Measurements from ENCODE around the gene SGCA. TPM values are rescaled to one million over a fixed set of nuclear protein-coding genes. Genes with fewer than 3 reads are reported as not detected.

SGCA gene
- total RNA-seq, 1 experiment from 2014 or later = not detected

DNA sequence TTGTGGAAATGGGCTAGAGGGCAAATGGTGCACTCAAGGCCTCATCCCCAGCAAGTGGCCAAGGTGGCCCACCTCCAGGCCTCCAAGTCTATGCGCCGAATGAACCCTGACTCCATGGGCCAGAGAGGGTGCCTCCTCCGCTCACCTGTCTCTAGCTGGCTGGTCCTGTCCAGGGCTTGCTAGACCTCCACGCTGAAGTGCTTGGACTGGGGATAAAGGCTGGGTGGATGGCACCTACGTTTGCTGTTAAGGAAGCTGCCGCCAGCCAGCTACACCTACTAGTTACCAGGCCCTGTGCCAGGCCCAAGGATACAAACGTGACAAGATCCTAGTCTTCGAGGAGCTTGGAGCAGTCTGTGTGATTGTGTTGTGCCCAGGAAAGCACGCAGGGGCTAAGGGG lies 739 bp upstream of the SGCA start:
- no peaks in the 10 kb centered on the region for H3F3A ChIP-seq (ENCODE audit: low read length, unreplicated experiment)
- no peaks in the 10 kb centered on the region for H3K36me3 ChIP-seq (ENCODE audit: low read depth, low read length)
- no peaks in the 10 kb centered on the region for H3K79me2 ChIP-seq (ENCODE audit: low read length)
- H3K9ac ChIP-seq (ENCODE audit: low read length) = no peak overlapping the region
- no TSS peak for BruUV-seq (replicated peaks)
- H3K9me2 ChIP-seq (replicated peaks; ENCODE audit: low read length) = no peaks in the 10 kb centered on the region
- TF ChIP-seq EZH2 (IDR thresholded peaks at IDR 0.05; ENCODE audit: low read length, unreplicated experiment) (no peak), EZH2phosphoT487 (IDR thresholded peaks at IDR 0.05; ENCODE audit: borderline replicate concordance, low read length) (no peak), CTCF (conservative IDR thresholded peaks at IDR 0.05; ENCODE audit: low read depth, low read length) (no peak)
- no peak overlapping the region for H2AFZ ChIP-seq (ENCODE audit: low read length)
- H3K4me1 ChIP-seq (ENCODE audit: insufficient read depth, low read length) = peaks cover 23% of the 10 kb centered on the region
- no peaks in the 10 kb centered on the region for H4K20me1 ChIP-seq (ENCODE audit: low read length)
- no peak overlapping the region for H3K27ac ChIP-seq (ENCODE audit: low read length)
- CTCF ChIA-PET = interaction anchor here (0.7 kb wide), 1 partner anchor 45 kb away, joined by 3 read pairs; no protein-coding TSS in a partner anchor
- no peaks in the 10 kb centered on the region for H3K9me3 ChIP-seq (ENCODE audit: low read length)
- no peak overlapping the region for H3K4me2 ChIP-seq (ENCODE audit: low read length)
- no peak for ATAC-seq
- DNase-seq = no peak
- intact Hi-C loops (cut with micrococcal nuclease) = no loop called here
- POLR2A ChIA-PET (ENCODE audit: unreplicated experiment) = no interaction called here
- no peaks in the 10 kb centered on the region for H3K27me3 ChIP-seq (ENCODE audit: low read length)
- H3K4me3 ChIP-seq (ENCODE audit: low read length) = no peak overlapping the region

- Histone ChIP-seq H3K36me3 (ENCODE audit: low read depth, low read length) (no peaks in the 10 kb centered on the region), H3K4me2 (ENCODE audit: low read length) (no peak overlapping the region), H4K20me1 (ENCODE audit: low read length) (no peaks in the 10 kb centered on the region), H3K9me3 (ENCODE audit: low read length) (no peaks in the 10 kb centered on the region), H3K9me2 (replicated peaks; ENCODE audit: low read length) (no peaks in the 10 kb centered on the region), H3K4me1 (ENCODE audit: insufficient read depth, low read length) (peaks cover 27% of the 10 kb centered on the region), H3K27ac (ENCODE audit: low read length) (no peak overlapping the region), H3K4me3 (ENCODE audit: low read length) (no peak overlapping the region), H3K9ac (ENCODE audit: low read length) (no peak overlapping the region), H3K79me2 (ENCODE audit: low read length) (no peaks in the 10 kb centered on the region), H2AFZ (ENCODE audit: low read length) (no peak overlapping the region), H3K27me3 (ENCODE audit: low read length) (no peaks in the 10 kb centered on the region), H3F3A (ENCODE audit: low read length, unreplicated experiment) (no peaks in the 10 kb centered on the region)
- BruUV-seq (replicated peaks) = no TSS peak
- ChIA-PET CTCF (interaction anchor here (0.7 kb wide), 1 partner anchor 46 kb away, joined by 3 read pairs; no protein-coding TSS in a partner anchor), POLR2A (ENCODE audit: unreplicated experiment) (no interaction called here)
- intact Hi-C loops (cut with micrococcal nuclease) = no loop called here
- TF ChIP-seq EZH2 (IDR thresholded peaks at IDR 0.05; ENCODE audit: low read length, unreplicated experiment) (no peak), EZH2phosphoT487 (IDR thresholded peaks at IDR 0.05; ENCODE audit: borderline replicate concordance, low read length) (no peak), CTCF (conservative IDR thresholded peaks at IDR 0.05; ENCODE audit: low read depth, low read length) (no peak)
- DNase-seq = no peak
- no peak for ATAC-seq
Measured at GRCh38 chr17:50165466-50165865, 339 bp upstream of the SGCA start.

DNA sequence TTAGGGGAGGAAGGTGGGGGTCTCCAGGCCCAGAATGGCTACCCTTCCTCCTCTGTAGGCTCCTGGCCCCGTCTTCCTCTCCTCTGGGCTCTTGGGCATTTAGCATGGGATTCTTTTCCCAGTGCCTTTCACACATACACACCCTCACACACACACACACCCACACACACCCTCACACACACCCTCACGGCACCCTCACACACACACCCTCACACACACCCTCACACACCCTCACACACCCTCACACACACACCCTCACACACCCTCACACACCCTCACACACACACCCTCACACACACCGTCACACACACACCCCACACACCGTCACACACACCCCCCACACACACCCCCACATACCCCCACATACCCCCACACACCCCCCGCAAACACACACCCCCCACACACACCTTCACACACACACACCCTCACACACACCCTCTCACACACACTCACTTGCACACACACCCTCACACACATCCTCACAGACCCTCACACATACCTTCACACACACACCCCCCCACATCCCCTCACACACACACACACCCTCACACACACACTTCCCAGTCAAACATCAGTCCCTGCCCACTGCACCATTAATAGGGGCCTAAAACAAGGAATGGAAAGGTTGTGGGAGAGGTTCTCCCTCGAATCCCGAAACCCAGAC lies 845 bp downstream of the SGCA start:
- H4K20me1 ChIP-seq (ENCODE audit: low read length) = no peaks in the 10 kb centered on the region
- ChIA-PET CTCF (no interaction called here), POLR2A (ENCODE audit: unreplicated experiment) (no interaction called here)
- no TSS peak for BruUV-seq (replicated peaks)
- no peaks in the 10 kb centered on the region for H3K79me2 ChIP-seq (ENCODE audit: low read length)
- no peak for TF ChIP-seq CTCF (conservative IDR thresholded peaks at IDR 0.05; ENCODE audit: low read depth, low read length)
- TF ChIP-seq EZH2 (IDR thresholded peaks at IDR 0.05; ENCODE audit: low read length, unreplicated experiment) = no peak
- TF ChIP-seq EZH2phosphoT487 (IDR thresholded peaks at IDR 0.05; ENCODE audit: borderline replicate concordance, low read length) = no peak
- H3K4me1 ChIP-seq (ENCODE audit: insufficient read depth, low read length) = peaks cover 32% of the 10 kb centered on the region
- H3K27me3 ChIP-seq (ENCODE audit: low read length) = no peaks in the 10 kb centered on the region
- H3K4me3 ChIP-seq (ENCODE audit: low read length) = no peak overlapping the region
- ATAC-seq (no peak), DNase-seq (no peak)
- H3K9ac ChIP-seq (ENCODE audit: low read length) = no peak overlapping the region
- no peak overlapping the region for H3K27ac ChIP-seq (ENCODE audit: low read length)
- no peaks in the 10 kb centered on the region for H3K9me2 ChIP-seq (replicated peaks; ENCODE audit: low read length)
- no peaks in the 10 kb centered on the region for H3F3A ChIP-seq (ENCODE audit: low read length, unreplicated experiment)
- no peak overlapping the region for H3K4me2 ChIP-seq (ENCODE audit: low read length)
- H3K36me3 ChIP-seq (ENCODE audit: low read depth, low read length) = no peaks in the 10 kb centered on the region
- no peak overlapping the region for H2AFZ ChIP-seq (ENCODE audit: low read length)
- no peaks in the 10 kb centered on the region for H3K9me3 ChIP-seq (ENCODE audit: low read length)
- intact Hi-C loops (cut with micrococcal nuclease) = no loop called here
